Fibroblast of gingiva (primary cell): ENCODE results near the gene EFEMP2.
"Not testable (repeated sequence)": the region's sequence is repeated elsewhere in the genome, so short reads cannot be mapped to it uniquely, and the experiment has no call there.

Source experiments
- DNase-seq: peaks from one replicate; pipeline ENCODE4 v3.0.0-alpha.2; 2011; ENCODE audit warnings: low read depth

EFEMP2 gene

DNA sequence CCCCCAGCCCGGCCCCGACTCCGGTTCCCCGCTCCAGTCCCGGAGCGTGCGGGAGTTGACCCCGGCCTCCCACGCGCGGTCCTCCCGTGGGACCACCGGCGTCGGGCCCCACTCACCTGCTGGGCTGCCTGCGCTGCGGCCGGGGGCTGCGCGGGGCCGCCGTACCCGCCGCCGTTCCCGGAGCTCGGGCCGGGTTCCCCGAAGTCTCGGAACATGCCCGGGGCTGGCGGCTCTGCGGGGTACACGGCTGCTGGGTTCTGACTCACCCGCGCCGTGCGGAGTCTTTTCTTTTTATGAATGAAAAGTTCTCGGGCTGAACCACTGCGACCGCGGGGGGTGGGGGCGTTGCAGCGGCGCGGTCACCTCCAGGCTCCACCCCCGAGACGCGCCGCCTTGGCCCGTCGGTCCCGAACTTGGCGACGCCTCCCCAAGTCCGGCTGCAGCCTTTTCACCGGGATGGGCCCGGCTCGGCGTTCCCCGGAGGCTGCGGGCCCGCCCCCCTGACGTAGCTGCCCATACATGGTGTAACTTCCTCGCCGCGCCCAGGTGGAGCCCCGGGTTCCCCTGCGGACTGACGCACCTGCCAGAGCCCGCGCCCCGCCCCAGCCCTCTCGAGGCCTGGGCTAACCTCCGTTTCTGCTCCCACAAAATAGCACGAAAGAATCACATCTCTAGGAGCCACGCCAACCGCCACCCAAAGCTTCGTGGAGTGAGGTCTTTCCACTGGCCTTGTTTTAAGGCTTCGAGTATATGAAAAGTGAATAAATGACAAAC, 27.7 kb upstream of the EFEMP2 start, which contains the start of gene FOSL1:
TSS of gene FOSL1 (minus strand) at position 264 of the 774 bp plus-strand sequence. CDS start at position 215, 49 bp downstream.
- peak; percentile 98 for DNase-seq

- peak; percentile 83 for DNase-seq
Measured at GRCh38 chr11:65899356-65900124, 26.9 kb upstream of the EFEMP2 start.

GRCh38 chr11:65898656-65899355, 26.2 kb upstream of the EFEMP2 start:
- DNase-seq: peak; percentile 28

- DNase-seq: peak; percentile 23
Measured at GRCh38 chr11:65897020-65897471, 24.4 kb upstream of the EFEMP2 start.

DNA sequence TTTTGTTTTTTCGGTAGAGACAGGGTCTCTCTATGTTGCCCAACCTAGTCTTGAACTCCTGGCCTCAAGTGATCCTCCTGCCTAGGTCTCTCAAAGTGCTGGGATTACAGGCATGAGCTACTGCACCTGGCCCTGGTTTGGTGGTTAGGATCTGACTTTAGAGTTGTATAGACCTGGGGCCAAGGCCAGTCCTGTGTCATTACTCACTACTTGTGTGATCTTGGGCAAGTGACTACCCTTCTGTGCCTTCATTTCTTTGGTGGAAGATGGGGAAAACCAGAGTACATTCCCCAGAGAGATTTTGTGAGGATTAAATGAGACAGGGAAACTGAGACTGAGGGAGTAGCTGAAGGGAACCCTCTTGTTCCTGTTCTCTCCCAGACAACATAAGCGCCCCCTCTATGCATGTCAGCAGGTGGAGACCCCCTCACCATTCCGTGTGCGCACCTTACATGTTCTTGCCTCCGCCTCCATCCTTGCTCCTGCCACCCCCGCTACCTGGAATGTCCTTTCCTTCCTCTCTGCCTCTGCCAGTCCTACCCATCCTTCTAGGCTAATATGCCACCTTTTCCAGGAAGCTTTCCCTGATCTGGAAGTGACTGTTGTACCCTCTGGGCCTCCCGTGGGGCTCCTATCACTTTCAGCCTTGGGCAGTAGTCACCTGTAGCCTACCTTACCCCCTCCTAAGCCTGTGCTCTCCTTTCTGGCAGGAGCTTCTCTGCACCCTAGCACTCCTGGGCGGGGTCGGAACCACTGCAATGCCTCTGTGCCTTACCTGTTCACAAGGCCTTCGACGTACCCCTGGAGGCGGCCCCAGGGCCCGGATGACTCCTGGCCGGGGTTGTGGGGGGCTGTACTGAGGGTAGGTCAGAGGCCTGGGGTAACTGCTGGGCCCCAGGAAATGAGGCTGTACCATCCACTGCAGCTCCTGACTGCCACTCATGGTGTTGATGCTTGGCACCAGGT, 23.7 kb upstream of the EFEMP2 start:
- no peak for DNase-seq

GRCh38 chr11:65895482-65895981, 22.9 kb upstream of the EFEMP2 start:
- no peak for DNase-seq

DNA sequence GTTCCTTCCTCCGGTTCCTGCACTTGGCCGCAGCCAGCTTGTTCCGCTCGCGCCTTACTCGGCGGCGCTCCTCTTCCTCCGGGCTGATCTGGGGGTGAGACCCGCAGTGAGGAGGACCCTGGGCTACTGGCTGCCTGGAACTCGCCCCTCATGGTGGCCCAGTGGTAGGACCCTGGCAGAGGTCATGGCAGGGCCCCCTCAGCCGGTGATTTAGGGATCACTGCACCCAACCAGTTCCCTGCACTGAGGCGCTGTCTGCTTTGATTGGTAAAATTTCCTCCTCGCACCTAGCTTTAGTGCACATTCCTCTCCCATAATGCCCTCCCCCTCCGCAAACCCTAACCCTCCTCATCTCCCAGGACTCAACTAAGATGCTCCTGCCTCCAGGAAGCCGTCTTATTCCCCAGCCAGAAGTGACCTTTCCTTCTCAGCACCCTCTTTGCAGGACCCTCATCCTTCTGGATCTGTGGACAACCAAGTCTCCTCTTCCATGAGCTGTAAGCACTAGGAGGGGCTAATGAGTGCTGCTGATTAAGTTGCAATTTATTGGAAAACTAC, 21.5 kb upstream of the EFEMP2 start:
- DNase-seq: no peak

DNA sequence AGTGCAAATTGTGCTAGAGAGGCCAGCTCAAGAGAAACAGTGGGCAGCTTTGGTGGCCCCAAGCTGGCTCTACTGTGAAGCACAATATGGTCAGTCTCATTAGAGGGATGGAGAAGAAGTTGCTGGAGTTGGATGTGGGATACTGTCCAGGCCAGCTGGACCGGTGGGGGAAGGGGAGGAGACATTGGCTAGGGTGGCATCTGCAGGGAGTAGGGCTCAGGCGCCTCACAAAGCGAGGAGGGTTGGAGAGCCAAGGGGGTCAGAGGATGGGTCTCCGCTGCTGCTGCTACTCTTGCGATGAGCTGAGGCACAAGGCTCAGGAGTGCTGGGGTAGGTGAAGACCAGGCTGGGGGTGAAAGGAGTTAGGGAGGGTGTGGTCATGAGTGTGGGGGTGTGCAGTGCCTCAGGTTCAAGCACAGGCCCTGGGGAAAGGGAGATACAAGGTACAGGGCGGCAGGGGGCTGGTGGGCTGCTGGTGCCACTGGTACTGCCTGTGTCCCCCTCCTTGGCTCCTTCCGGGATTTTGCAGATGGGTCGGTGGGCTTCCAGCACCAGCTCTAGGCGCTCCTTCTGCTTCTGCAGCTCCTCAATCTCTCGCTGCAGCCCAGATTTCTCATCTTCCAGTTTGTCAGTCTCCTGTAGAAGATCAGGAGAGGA, 20.2 kb upstream of the EFEMP2 start:
- peak; percentile 35 for DNase-seq

- not testable (repeated sequence) for DNase-seq
Measured at GRCh38 chr11:65892137-65892540, 19.5 kb upstream of the EFEMP2 start.

DNA sequence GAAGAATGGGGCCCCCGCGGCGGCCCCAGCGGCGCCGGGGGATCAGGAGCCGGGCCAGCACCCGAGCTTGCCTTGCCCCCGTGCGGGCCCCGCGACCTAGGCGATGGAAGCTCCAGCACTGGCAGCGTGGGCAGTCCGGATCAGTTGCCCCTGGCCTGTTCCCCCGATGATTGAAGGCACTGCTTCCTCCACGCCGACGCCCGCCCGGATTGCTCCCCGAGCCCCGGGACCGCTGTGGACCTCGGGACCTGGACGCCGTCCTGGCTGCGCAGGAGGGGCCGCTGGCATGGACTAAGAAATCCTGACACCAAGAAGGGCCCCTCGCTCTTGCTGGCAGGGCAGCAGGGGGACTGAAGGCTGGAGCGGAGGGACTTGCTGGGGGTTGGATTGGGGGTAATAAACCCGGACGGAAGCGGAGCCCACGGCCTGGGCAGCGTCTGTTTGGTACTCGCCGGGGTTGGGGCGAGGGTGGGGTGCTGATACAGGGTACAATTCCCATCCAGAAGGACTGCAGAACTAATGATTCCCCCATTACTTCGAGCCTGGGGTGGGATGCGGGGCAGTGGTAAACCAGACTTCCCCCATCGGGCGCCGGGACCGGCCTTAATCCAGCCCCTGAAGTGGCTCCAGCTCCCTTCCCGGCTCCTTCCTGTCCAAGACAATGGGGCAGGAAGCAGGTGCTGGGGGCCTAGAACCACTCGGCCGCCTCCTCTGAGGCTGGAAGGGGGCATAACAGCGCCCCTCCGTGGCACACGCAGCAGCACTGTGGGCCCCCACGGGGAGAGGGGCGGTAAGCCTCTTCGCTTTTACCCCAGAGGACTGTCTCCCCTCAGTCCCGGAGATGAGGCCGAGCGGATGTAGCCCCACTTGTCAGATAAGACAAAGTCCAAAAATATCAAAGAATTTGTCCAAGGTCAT, 18.9 kb upstream of the EFEMP2 start:
- peak; percentile 41 for DNase-seq

DNA sequence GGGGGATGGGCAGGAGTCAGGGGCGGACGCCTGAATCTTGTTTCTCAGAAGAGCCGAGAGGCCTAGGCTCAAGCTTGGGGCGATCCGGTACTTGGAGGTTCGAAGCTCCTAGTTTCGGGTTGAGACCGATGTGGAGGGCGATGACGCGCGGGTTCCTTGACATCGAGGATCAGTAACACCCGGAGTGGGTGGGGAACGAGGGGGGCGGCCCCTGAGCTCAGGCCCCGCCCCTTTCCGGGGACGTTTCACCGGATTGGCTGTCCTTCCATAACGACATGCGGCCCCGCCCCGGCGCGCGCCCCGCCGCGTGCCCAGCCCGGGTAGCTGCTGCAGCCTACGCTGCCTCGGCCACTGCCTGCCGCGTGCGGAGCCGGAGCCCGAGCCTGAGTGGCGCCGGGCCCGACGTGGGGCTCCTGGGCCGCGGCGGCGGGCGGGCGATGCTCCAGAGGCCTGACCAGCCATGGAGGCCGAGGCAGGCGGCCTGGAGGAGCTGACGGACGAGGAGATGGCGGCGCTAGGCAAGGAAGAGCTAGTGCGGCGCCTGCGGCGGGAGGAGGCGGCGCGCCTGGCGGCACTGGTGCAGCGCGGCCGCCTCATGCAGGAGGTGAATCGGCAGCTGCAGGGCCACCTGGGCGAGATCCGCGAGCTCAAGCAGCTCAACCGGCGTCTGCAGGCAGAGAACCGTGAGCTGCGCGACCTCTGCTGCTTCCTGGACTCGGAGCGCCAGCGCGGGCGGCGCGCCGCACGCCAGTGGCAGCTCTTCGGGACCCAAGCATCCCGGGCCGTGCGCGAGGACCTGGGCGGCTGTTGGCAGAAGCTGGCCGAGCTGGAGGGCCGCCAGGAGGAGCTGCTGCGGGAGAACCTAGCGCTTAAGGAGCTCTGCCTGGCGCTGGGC, 18.0 kb upstream of the EFEMP2 start, which contains the start of gene CCDC85B:
TSS of gene CCDC85B (plus strand) at position 350 of the 895 bp plus-strand sequence. CDS start at position 461, 111 bp downstream.
- peak; percentile 98 for DNase-seq

DNA sequence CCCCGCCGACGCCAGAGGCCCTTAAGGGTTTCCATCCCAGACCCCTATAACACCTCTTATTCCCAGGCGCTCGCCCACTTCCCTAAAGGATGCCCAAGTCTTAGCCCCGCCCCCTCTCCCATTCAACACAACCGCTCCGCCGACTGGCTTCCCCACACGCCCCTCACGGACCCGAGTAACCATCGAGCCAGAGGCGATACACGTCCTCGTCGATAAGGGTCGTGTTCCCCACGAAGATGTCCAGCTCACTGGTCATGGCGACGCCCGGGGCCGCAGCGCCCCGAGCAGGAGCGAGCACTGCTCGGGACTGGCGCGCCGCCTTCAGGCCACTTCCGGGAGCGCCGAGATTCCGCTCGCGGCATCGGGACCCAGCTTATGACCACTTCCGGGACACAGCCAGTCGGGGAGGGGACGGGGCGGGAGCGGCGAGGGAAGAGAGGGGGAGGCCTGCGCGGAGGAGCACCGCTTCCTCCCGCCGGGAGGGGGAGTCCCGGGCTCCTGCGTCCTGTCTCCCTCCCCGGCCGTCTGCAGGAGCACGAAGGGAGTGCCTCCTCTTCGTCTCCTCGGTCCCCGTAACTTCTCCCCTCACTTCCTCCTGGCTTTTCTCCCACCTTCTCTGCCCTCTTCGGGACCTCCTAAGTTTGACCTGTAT, 15.7 kb upstream of the EFEMP2 start, which contains the start of gene FIBP:
TSS of gene FIBP (minus strand) at position 309 of the 652 bp plus-strand sequence. CDS start at position 256, 53 bp downstream.
- peak; percentile 98 for DNase-seq

DNA sequence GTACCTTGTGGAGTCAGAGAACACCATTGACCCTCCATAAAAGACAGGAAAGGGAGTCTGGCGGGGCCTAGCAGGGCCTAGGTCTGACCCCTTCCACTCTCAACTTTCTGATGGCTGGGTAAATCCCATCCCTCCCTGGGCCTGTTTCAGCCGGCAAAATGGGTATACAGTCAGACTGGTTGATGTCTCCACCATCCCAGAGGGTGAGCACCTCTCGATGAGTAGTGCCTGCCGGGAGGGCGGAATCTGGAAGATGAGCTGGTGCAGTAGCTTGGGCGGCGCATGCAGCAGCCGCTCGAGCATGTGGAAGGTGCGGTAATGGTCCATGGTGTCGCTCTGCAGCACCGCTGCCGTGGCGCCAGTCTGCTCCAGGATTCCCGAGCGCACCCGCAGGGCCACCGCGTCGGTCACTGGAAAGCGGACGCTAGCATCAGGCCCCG, 15.1 kb upstream of the EFEMP2 start:
- no peak for DNase-seq

DNA sequence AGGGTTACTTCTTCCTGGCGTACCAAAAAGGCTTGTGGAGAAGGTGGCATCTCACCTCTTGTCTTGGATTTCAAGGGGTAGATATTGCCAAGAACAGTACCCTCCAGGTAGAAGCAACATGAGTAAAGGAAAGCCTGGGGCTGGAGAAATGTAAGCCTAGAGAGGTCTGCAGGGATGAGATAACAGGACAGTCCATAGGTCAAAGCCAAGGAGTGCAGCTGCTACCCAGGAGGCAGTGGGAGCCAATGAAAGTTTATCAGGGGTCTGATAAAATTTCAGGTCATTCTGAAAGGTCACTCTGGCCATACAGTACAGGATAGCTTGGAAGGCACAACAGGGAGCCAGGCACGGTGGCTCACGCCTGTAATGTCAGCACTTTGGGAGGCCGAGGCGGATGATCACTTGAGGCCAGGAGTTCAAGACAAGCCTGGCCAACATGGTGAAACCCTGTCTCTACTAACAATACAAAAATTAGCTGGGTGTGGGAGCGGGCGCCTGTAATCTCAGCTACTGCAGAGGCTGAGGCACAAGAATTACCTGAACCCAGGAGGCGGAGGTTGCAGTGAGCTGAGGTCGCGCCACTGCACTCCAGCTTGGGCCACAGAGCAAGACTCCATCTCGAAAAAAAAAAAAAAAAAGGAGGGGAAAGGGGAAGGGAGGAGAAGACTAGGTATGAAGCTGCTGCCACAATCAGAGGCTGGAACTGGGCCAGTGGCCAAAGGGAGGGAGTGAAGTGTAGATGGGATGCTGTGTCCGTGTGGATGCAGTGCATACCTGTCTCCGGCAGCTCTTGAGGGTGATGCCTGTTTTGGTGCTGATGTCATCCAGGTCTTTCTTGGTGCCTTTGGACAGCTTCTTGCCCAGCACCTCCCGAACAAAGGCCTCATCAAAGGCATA, 14.5 kb upstream of the EFEMP2 start:
- DNase-seq: no peak

DNA sequence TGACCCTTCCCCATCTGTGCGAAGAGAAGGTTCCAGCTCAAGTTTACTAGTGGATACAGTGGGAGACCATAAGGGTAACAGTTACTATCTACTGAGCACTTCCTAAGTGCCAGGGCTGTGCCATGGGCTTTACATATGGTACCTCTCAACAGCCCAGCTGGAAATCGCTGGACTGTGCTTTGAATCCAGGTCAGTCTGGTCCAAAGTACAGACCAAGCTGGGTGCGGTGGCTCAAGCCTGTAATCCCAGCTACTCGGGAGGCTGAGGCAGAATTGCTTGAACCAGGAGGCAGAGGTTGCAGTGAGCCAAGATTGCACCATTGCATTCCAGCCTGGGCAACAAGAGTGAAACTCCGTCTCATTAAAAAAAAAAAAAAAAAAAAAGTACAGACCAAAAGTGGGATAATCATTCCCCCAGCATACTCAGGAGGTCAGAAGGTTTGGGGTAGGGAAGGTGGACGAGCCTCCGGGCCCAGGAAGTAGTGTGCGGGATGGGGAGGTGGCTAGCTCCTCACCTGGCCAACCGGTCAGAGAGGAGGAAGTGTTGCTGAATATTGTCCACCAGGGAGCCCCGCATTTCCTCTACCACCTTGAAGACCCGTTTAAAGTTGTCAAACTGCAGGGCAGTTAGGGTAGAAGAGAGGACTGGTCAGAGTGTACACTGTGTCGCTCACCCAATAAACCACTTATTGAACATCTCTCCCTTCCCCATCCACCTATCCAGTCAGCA, 13.4 kb upstream of the EFEMP2 start:
- no peak for DNase-seq
